CD14-positive monocyte (primary cell): Measurements from ENCODE around the gene SUZ12. TPM values are rescaled to one million over a fixed set of nuclear protein-coding genes. Genes with fewer than 3 reads are reported as not detected.
"Not testable (repeated sequence)": the region's sequence is repeated elsewhere in the genome, so short reads cannot be mapped to it uniquely, and the experiment has no call there.

ENCODE experiments used
- DNase-seq, 3 donors: peaks; one replicate each; pipeline ENCODE4 v3.0.0-alpha.2; 2011 to 2022
- H2AFZ ChIP-seq: 2 replicates; pipeline ENCODE4 v1.6.0; 2012; ENCODE audit warnings: mild to moderate bottlenecking, low read depth, low read length, inconsistent platforms; ENCODE audit not compliant: insufficient read depth, poor library complexity, severe bottlenecking
- H3K27ac ChIP-seq, 2 donors: 1 replicate in 1 of 2; 2 replicates in 1 of 2; pipeline ENCODE4 v1.5.1; 2012 to 2013; ENCODE audit warnings: low read length in 2 of 2, control low read depth in 1 of 2, inconsistent platforms in 1 of 2, low read depth in 1 of 2, mild to moderate bottlenecking in 1 of 2
- H3K27me3 ChIP-seq, 2 donors: one replicate each; pipeline versions ENCODE4 v1.6.0 to v1.6.1; 2011 to 2013; ENCODE audit warnings: low read length in 2 of 2; ENCODE audit not compliant: control insufficient read depth in 2 of 2, insufficient read depth in 2 of 2
- H3K36me3 ChIP-seq, 2 donors: replicated peaks in 1 of 2; 1 replicate in 1 of 2; 2 replicates in 1 of 2; pipeline versions ENCODE4 v1.5.1 to v1.6.1; 2012 to 2013; ENCODE audit warnings: low read length in 2 of 2, control low read depth in 1 of 2, inconsistent platforms in 1 of 2, mild to moderate bottlenecking in 1 of 2; ENCODE audit not compliant: insufficient read depth in 2 of 2, control insufficient read depth in 1 of 2
- H3K4me1 ChIP-seq, 2 donors: 1 replicate in 1 of 2; 2 replicates in 1 of 2; pipeline versions ENCODE4 v1.5.1 to v1.6.1; 2012 to 2013; ENCODE audit warnings: low read length in 2 of 2, control low read depth in 1 of 2, inconsistent platforms in 1 of 2, mild to moderate bottlenecking in 1 of 2, moderate library complexity in 1 of 2; ENCODE audit not compliant: insufficient read depth in 2 of 2, control insufficient read depth in 1 of 2
- H3K4me2 ChIP-seq: replicated peaks from 2 replicates; pipeline ENCODE3; 2012; ENCODE audit warnings: low read length, moderate library complexity, mild to moderate bottlenecking; ENCODE audit not compliant: poor library complexity, severe bottlenecking; ENCODE audit errors: extremely low read depth
- H3K4me3 ChIP-seq, 3 experiments: fragments of 200-600 bp in 1 of 3; sonication (generic) in 1 of 3; replicated peaks in 1 of 3; 1 replicate in 2 of 3; 2 replicates in 1 of 3; pipeline ENCODE4 v1.5.1; 2011 to 2013; ENCODE audit warnings: low read length in 3 of 3, mild to moderate bottlenecking in 3 of 3, control low read depth in 2 of 3, low read depth in 2 of 3, inconsistent platforms in 1 of 3, moderate library complexity in 1 of 3
- H3K79me2 ChIP-seq: 2 replicates; pipeline ENCODE4 v1.6.0; 2012; ENCODE audit warnings: mild to moderate bottlenecking, control low read depth, inconsistent platforms, low read length, moderate library complexity; ENCODE audit not compliant: insufficient read depth
- H3K9ac ChIP-seq: 2 replicates; pipeline ENCODE4 v1.6.0; 2017; ENCODE audit warnings: low read length, mild to moderate bottlenecking; ENCODE audit not compliant: insufficient read depth, poor library complexity, severe bottlenecking
- H3K9me3 ChIP-seq, 2 donors: replicated peaks in 1 of 2; 1 replicate in 1 of 2; 2 replicates in 1 of 2; pipeline versions ENCODE4 v1.5.1 to v1.6.1; 2012 to 2013; ENCODE audit warnings: low read length in 2 of 2, control low read depth in 1 of 2; ENCODE audit not compliant: control insufficient read depth in 1 of 2, insufficient read depth in 1 of 2
- H4K20me1 ChIP-seq: 2 replicates; pipeline ENCODE4 v1.6.0; 2012; ENCODE audit warnings: mild to moderate bottlenecking, low read length, control low read depth, moderate library complexity; ENCODE audit not compliant: insufficient read depth
- H3K27ac Mint-ChIP-seq, 7 donors: one replicate each; pipeline ENCODE4 v1.8.0; 2020; ENCODE audit warnings: mild to moderate bottlenecking in 7 of 7, mixed read lengths in 7 of 7, moderate library complexity in 6 of 7, inconsistent platforms in 2 of 7
- H3K27me3 Mint-ChIP-seq, 3 donors: one replicate each; pipeline ENCODE4 v1.8.0; 2021 to 2022; ENCODE audit warnings: low read depth in 3 of 3, mild to moderate bottlenecking in 3 of 3, mixed read lengths in 3 of 3, moderate library complexity in 3 of 3, inconsistent platforms in 1 of 3
- H3K36me3 Mint-ChIP-seq, 2 donors: one replicate each; pipeline ENCODE4 v1.8.0; 2020; ENCODE audit warnings: mixed read lengths in 2 of 2, inconsistent platforms in 1 of 2, mild to moderate bottlenecking in 1 of 2
- H3K4me1 Mint-ChIP-seq: one replicate; pipeline ENCODE4 v1.8.0; 2020; ENCODE audit warnings: mild to moderate bottlenecking, mixed read lengths
- H3K4me3 Mint-ChIP-seq, 2 donors: one replicate each; pipeline ENCODE4 v1.8.0; 2020; ENCODE audit warnings: mild to moderate bottlenecking in 2 of 2, mixed read lengths in 2 of 2, moderate library complexity in 1 of 2
- H3K9me3 Mint-ChIP-seq, 7 donors: one replicate each; pipeline ENCODE4 v1.8.0; 2020 to 2022; ENCODE audit warnings: mixed read lengths in 7 of 7, mild to moderate bottlenecking in 6 of 7, moderate library complexity in 6 of 7, inconsistent platforms in 2 of 7
- WGBS: methylation state at CpG from one replicate; pipeline ENCODE4 v1.1.5; 2013; ENCODE audit warnings: missing lambda C conversion rate; ENCODE audit not compliant: insufficient coverage; 5-methylcytosine and 5-hydroxymethylcytosine counted together
- intact Hi-C, 2 donors: fragments of 100-400 bp; cut with micrococcal nuclease; formaldehyde crosslinking; loops; one replicate each; pipeline versions ENCODE4 v1.15.0 to v1.15.1; 2023
- polyA minus RNA-seq: library from RNA; depleted of rRNA, polyadenylated mRNA; stranded (reverse); fragments of >200 nt; gene quantifications from 2 replicates; pipeline ENCODE4 v1.2.3, GENCODE V29; 2012
- polyA plus RNA-seq, 3 donors: library from polyadenylated mRNA; depleted of rRNA in 1 of 3; unstranded in 2 of 3; stranded (reverse) in 1 of 3; fragments of 300-500 nt in 2 of 3; fragments of >200 nt in 1 of 3; fragmentation: Illumina TruSeq in 2 of 3; gene quantifications; 1 replicate in 2 of 3; 2 replicates in 1 of 3; pipeline ENCODE4 v1.2.3, GENCODE V29; 2012 to 2021
- total RNA-seq, 12 experiments: library from RNA in 1 of 12; stranded (reverse) in 1 of 12; fragments of 120-200 nt in 1 of 12; gene quantifications; one replicate each; pipeline ENCODE4 v1.2.4 and lab custom pipeline; 2013 to 2026; ENCODE audit warnings: mixed read lengths in 6 of 12, inconsistent platforms in 1 of 12
- TF ChIP-seq, protein P1 (sequence below): fragments of 200-600 bp; IDR thresholded peaks from one replicate; pipeline ENCODE4 v1.8.0; 2022; ENCODE audit warnings: antibody characterized with exemption, mild to moderate bottlenecking

SUZ12 gene
- 11.2 TPM for total RNA-seq (2013)
- polyA plus RNA-seq (1 to 10 TPM; 6.3 to 9.9 (median 7.9) TPM), polyA minus RNA-seq (6.1 and 9.6 TPM in 2 replicates), total RNA-seq (lab: John Stamatoyannopoulos, UW) (24.7 to 106 (median 38.7) reads per million in 11 experiments)

GRCh38 chr17:31936615-31937609 is at the start of gene SUZ12:
TSS of gene SUZ12 (plus strand) at chr17:31937007. CDS start at chr17:31937247, 240 bp downstream.
- H3K4me3 ChIP-seq: peak within 1 kb of the TSS; percentile 71 to 84 (median 77)
- peak within 1 kb of the TSS; percentile 65 for H3K4me2 ChIP-seq
- Mint-ChIP-seq H3K36me3 (peaks cover 9 to 16% of the 10 kb centered on the region in 2 donors), H3K4me3 (peak within 1 kb of the TSS; percentile 84 to 87), H3K4me1 (peaks cover 19% of the 10 kb centered on the region), H3K27ac (peak within 1 kb of the TSS in 6 of 7 donors; percentile 40 to 83 (median 76))
- intact Hi-C loops: loop anchor here in 1 of 2 donors (2.0 kb wide), 1 partner anchor 36 kb away; the partner anchor contains the start of gene UTP6
- not testable (repeated sequence) for H3K36me3 ChIP-seq, H3K9me3 ChIP-seq, H4K20me1 ChIP-seq, H3K27me3 Mint-ChIP-seq, H3K9me3 Mint-ChIP-seq, H3K27me3 ChIP-seq
- peak within 1 kb of the TSS; percentile 81 for H2AFZ ChIP-seq
- H3K27ac ChIP-seq: peak within 1 kb of the TSS in 1 of 2 donors; percentile 65
- peak within 1 kb of the TSS; percentile 77 for H3K9ac ChIP-seq
- peak; percentile 65 to 68 (median 68) for DNase-seq
- 0% methylated on average over 23 of the region's 93 CpGs for WGBS
- peaks cover 9 to 18% of the 10 kb centered on the region in 2 donors for H3K4me1 ChIP-seq
- H3K79me2 ChIP-seq: peaks cover 48% of the 10 kb centered on the region

DNA sequence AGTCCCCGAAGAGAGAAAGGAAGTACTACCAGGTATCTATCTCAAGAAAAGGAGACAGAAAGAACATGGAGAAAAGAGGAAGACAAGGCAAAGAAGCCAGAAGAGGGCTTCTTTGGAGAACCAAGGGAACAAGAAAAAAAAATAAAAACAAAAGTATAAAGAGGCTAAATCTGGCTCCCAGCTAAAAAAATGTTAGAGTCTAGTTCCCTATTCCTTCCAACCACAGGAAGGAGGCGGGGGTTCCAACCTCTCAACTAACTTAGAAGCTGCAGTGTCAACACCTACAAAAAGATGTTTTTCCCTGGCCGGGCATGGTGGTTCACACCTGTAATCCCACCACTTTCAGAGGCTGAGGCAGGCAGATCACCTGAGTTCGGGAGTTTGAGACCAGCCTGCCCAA is 48.7 kb upstream of the SUZ12 start:
- Histone ChIP-seq H3K36me3 (peaks cover 57 to 64% of the 10 kb centered on the region in 2 donors), H3K4me1 (peaks cover 37 to 38% of the 10 kb centered on the region in 2 donors), H3K4me3 (peak overlapping the region; percentile 18 to 72 (median 33)), H3K9ac (peak overlapping the region; percentile 56), H3K27ac (peak overlapping the region; percentile 78 to 85), H2AFZ (peak overlapping the region; percentile 61), H3K27me3 (no peaks in the 10 kb centered on the region), H4K20me1 (no peaks in the 10 kb centered on the region), H3K79me2 (peaks cover 4% of the 10 kb centered on the region), H3K4me2 (peak overlapping the region; percentile 70), H3K9me3 (no peaks in the 10 kb centered on the region)
- Mint-ChIP-seq H3K36me3 (peaks cover 47 to 53% of the 10 kb centered on the region in 2 donors), H3K27me3 (no peaks in the 10 kb centered on the region), H3K4me1 (peaks cover 26% of the 10 kb centered on the region), H3K9me3 (no peaks in the 10 kb centered on the region), H3K27ac (peak overlapping the region; percentile 90 to 98 (median 95)), H3K4me3 (peak overlapping the region; percentile 72 to 88)
- DNase-seq: peak; percentile 45 to 75 (median 48)
- intact Hi-C loops: no loop called here
- WGBS: 0% methylated on average over 2 of the region's 4 CpGs
- TF ChIP-seq, protein P1, sequence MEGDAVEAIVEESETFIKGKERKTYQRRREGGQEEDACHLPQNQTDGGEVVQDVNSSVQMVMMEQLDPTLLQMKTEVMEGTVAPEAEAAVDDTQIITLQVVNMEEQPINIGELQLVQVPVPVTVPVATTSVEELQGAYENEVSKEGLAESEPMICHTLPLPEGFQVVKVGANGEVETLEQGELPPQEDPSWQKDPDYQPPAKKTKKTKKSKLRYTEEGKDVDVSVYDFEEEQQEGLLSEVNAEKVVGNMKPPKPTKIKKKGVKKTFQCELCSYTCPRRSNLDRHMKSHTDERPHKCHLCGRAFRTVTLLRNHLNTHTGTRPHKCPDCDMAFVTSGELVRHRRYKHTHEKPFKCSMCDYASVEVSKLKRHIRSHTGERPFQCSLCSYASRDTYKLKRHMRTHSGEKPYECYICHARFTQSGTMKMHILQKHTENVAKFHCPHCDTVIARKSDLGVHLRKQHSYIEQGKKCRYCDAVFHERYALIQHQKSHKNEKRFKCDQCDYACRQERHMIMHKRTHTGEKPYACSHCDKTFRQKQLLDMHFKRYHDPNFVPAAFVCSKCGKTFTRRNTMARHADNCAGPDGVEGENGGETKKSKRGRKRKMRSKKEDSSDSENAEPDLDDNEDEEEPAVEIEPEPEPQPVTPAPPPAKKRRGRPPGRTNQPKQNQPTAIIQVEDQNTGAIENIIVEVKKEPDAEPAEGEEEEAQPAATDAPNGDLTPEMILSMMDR: no peak
